ENCODE results near the gene ARFGAP1.
A peak's percentile ranks its signal among the peaks of the same experiment; 100 is the strongest.

ARFGAP1 gene

DNA sequence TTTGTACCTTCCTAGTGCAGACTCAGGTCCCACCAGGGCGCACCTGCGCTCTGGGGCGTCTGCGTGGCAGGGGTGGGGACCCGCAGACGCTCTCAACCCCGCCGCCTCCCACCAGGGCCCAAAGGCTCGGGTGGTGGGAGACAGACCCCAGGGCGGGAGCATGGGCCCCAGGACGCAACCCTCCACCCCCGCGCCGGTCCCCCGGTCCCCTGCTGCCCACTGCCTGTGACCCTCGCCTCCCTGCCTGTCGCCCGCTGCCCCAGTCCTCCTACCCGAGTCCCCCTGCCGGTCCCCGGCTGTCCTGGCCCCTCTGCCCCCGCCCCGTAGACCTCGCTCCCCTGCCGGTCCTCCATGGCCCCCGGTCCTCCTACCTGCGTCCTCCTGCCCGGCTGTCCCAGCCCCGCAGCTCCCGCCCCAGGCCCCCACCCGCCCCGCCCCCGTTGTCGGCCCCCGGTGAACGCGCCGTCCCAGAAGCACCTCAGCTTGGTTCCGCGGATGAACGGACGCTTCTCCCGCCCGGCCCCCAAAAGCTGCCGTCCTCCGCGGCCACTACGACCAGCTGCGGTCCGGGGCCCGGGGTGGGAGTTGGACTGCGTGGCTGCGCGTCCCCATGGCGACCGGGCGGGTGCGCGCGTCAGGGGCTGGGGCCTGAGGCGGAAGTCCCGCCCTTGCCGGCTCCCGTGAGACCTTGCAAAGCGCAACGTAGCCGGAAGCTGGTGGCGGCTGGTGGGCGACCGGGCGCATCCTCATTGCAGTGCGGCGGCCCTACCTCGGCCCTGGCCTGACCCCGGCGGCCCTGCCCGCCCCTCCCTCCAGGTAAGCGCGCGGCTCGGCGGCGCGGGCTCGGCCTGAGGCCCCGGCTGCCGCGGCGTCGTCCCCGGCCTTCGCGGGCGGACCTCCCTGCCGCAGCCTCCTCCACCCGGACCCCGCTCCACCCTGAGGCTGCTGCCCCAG lies at the start of gene ARFGAP1:
Gene ARFGAP1 (plus strand): TSS at position 709 of the 954 bp plus-strand sequence. CDS start 2,768 bp downstream, outside the sequence.
- Histone ChIP-seq H3K9ac (ENCODE audit: low read depth, low read length) (peak within 1 kb of the TSS; percentile 83), H4K20me1 (ENCODE audit: insufficient read depth, low read length) (peaks cover 41% of the 10 kb centered on the region), H3K27me3 (ENCODE audit: insufficient read depth, low read length, poor library complexity) (no peaks in the 10 kb centered on the region), H3K79me2 (ENCODE audit: insufficient read depth, low read length) (peaks cover 48% of the 10 kb centered on the region), H3K9me3 (ENCODE audit: insufficient read depth, low read length, severe bottlenecking) (no peaks in the 10 kb centered on the region), H3K4me1 (ENCODE audit: insufficient read depth, low read length) (peaks cover 33% of the 10 kb centered on the region), H3K4me3 (ENCODE audit: low read depth in 1 of 2, low read length in 2 of 2) (peak within 1 kb of the TSS; percentile 98 to 99), H2AFZ (ENCODE audit: low read depth, low read length) (peak within 1 kb of the TSS; percentile 76), H3K4me2 (ENCODE audit: insufficient read depth, low read length) (peak within 1 kb of the TSS; percentile 91), H3K27ac (ENCODE audit: low read length) (peak within 1 kb of the TSS; percentile 70), H3K36me3 (ENCODE audit: insufficient read depth, low read length) (peaks cover 23% of the 10 kb centered on the region)
- DNase-seq, result peak; percentile 90
- peak; percentile 99 for ATAC-seq (ENCODE audit: insufficient read depth, low read depth)
- no peak for TF ChIP-seq EZH2 (IDR thresholded peaks at IDR 0.05; ENCODE audit: borderline replicate concordance, low read depth, low read length, severe bottlenecking)
- TF ChIP-seq, protein P1, sequence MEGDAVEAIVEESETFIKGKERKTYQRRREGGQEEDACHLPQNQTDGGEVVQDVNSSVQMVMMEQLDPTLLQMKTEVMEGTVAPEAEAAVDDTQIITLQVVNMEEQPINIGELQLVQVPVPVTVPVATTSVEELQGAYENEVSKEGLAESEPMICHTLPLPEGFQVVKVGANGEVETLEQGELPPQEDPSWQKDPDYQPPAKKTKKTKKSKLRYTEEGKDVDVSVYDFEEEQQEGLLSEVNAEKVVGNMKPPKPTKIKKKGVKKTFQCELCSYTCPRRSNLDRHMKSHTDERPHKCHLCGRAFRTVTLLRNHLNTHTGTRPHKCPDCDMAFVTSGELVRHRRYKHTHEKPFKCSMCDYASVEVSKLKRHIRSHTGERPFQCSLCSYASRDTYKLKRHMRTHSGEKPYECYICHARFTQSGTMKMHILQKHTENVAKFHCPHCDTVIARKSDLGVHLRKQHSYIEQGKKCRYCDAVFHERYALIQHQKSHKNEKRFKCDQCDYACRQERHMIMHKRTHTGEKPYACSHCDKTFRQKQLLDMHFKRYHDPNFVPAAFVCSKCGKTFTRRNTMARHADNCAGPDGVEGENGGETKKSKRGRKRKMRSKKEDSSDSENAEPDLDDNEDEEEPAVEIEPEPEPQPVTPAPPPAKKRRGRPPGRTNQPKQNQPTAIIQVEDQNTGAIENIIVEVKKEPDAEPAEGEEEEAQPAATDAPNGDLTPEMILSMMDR (IDR thresholded peaks at IDR 0.05; ENCODE audit: borderline replicate concordance, extremely low read depth, low read length, poor library complexity, severe bottlenecking), result no peak

DNA sequence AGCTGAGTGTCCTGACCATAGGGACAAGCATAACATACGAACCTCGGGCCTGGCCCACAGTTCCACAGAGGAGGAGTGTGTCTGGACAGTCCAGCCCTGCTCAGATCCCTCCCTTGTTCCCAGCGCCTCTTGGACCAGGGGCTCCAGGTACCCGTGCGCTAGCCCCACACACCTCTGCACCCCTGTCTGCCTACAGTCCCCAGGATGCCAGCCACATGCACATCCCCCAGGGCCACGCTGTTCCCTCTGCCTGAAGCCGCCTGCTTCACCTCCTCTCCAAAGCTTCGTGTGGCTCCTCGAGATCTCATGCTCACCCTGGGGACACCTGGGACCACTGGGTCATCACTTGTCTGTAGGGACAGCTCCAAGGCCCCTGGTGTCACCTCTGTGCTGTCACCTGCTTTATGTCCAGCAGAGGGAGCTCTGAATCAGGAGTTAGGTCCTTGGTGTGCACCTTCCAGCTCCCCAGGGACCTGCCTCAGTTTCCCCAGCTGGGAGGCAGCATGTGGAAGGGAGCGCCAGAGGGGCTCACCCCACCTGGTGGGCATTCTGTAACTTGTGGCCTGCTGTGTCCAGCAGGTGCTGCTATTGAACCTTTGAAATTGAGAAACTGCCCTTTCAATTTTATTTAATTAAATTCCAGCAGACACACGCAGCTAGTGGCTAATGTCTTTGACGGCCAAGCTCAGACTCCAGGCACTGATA lies 49.3 kb upstream of the ARFGAP1 start:
- Histone ChIP-seq H2AFZ (ENCODE audit: low read depth, low read length) (no peak overlapping the region), H3K4me3 (ENCODE audit: low read depth in 1 of 2, low read length in 2 of 2) (no peak overlapping the region), H4K20me1 (ENCODE audit: insufficient read depth, low read length) (peaks cover 16% of the 10 kb centered on the region), H3K79me2 (ENCODE audit: insufficient read depth, low read length) (no peaks in the 10 kb centered on the region), H3K27ac (ENCODE audit: low read length) (no peak overlapping the region), H3K4me1 (ENCODE audit: insufficient read depth, low read length) (no peaks in the 10 kb centered on the region), H3K9me3 (ENCODE audit: insufficient read depth, low read length, severe bottlenecking) (no peaks in the 10 kb centered on the region), H3K4me2 (ENCODE audit: insufficient read depth, low read length) (no peak overlapping the region), H3K9ac (ENCODE audit: low read depth, low read length) (no peak overlapping the region), H3K27me3 (ENCODE audit: insufficient read depth, low read length, poor library complexity) (peaks cover 11% of the 10 kb centered on the region), H3K36me3 (ENCODE audit: insufficient read depth, low read length) (no peaks in the 10 kb centered on the region)
- DNase-seq (peak; percentile 63), ATAC-seq (ENCODE audit: insufficient read depth, low read depth) (peak; percentile 79)
- TF ChIP-seq EZH2 (IDR thresholded peaks at IDR 0.05; ENCODE audit: borderline replicate concordance, low read depth, low read length, severe bottlenecking), result no peak
- TF ChIP-seq, protein P1 (IDR thresholded peaks at IDR 0.05; ENCODE audit: borderline replicate concordance, extremely low read depth, low read length, poor library complexity, severe bottlenecking), result peak; percentile 95

DNA sequence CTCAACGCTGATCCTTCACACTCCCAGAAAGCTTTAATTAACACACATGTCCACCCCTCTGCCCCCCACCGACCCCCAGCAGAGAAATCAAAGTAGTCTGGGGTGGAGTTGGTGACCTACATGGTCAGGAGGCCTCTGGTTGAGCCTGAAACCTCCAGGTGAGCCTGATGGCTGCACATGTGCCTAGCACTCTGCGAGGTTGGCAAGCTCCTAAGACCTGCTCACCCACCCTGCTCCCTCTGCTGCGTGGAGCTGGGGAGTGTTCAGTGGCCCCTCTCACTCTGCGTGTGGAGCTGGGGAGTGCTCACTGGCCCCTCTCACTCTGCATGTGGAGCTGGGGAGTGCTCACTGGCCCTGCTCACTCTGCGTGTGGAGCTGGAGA lies 48.8 kb upstream of the ARFGAP1 start:
- Histone ChIP-seq H3K4me3 (ENCODE audit: low read depth in 1 of 2, low read length in 2 of 2) (no peak overlapping the region), H3K4me1 (ENCODE audit: insufficient read depth, low read length) (no peaks in the 10 kb centered on the region), H4K20me1 (ENCODE audit: insufficient read depth, low read length) (peaks cover 16% of the 10 kb centered on the region), H3K4me2 (ENCODE audit: insufficient read depth, low read length) (no peak overlapping the region), H3K27ac (ENCODE audit: low read length) (no peak overlapping the region), H3K9me3 (ENCODE audit: insufficient read depth, low read length, severe bottlenecking) (no peaks in the 10 kb centered on the region), H3K79me2 (ENCODE audit: insufficient read depth, low read length) (no peaks in the 10 kb centered on the region), H3K9ac (ENCODE audit: low read depth, low read length) (no peak overlapping the region), H3K36me3 (ENCODE audit: insufficient read depth, low read length) (no peaks in the 10 kb centered on the region), H3K27me3 (ENCODE audit: insufficient read depth, low read length, poor library complexity) (peaks cover 11% of the 10 kb centered on the region), H2AFZ (ENCODE audit: low read depth, low read length) (no peak overlapping the region)
- DNase-seq (no peak), ATAC-seq (ENCODE audit: insufficient read depth, low read depth) (no peak)
- TF ChIP-seq, protein P1 (IDR thresholded peaks at IDR 0.05; ENCODE audit: borderline replicate concordance, extremely low read depth, low read length, poor library complexity, severe bottlenecking), result no peak
- TF ChIP-seq EZH2 (IDR thresholded peaks at IDR 0.05; ENCODE audit: borderline replicate concordance, low read depth, low read length, severe bottlenecking), result no peak

All from DND-41 (cell line).